ENCODE measurements around the gene LGALSL. TPM values are rescaled to one million over a fixed set of nuclear protein-coding genes. Genes with fewer than 3 reads are reported as not detected.

LGALSL gene
- total RNA-seq, 4 donors from 2014 or later = 13.8 to 33.4 (median 22.4) TPM

- DNase-seq (ENCODE audit: low spot score in 2 of 2) = no peak
- no peaks in the 10 kb centered on the region for H3K36me3 ChIP-seq
- H3K27ac ChIP-seq = no peak overlapping the region
- H3K4me3 ChIP-seq = no peak overlapping the region
- TF ChIP-seq EP300 (IDR thresholded peaks at IDR 0.05) (no peak), POLR2A (IDR thresholded peaks at IDR 0.05) (no peak), CTCF (IDR thresholded peaks at IDR 0.05) (no peak)
- no peaks in the 10 kb centered on the region for H3K9me3 ChIP-seq
- H3K27me3 ChIP-seq = no peaks in the 10 kb centered on the region
- H3K4me1 ChIP-seq = peaks cover 0 to 13% (median 13%) of the 10 kb centered on the region in 4 donors
- 73 to 81% methylated on average over 1 of the region's 1 CpG for WGBS, 2 donors
Measured at GRCh38 chr2:64410671-64411070, 43.3 kb upstream of the LGALSL start.

- Histone ChIP-seq H3K27ac (no peak overlapping the region), H3K27me3 (no peaks in the 10 kb centered on the region), H3K4me1 (no peaks in the 10 kb centered on the region), H3K4me3 (no peak overlapping the region), H3K36me3 (no peaks in the 10 kb centered on the region), H3K9me3 (no peaks in the 10 kb centered on the region)
- no peak for DNase-seq (ENCODE audit: low spot score in 2 of 2)
- TF ChIP-seq EP300 (IDR thresholded peaks at IDR 0.05) = no peak
- TF ChIP-seq CTCF (IDR thresholded peaks at IDR 0.05) = no peak
- no peak for TF ChIP-seq POLR2A (IDR thresholded peaks at IDR 0.05)
- 92 to 94% methylated on average over 4 of the region's 4 CpGs for WGBS, 2 donors
Measured at GRCh38 chr2:64412671-64413070, 41.3 kb upstream of the LGALSL start.

- TF ChIP-seq POLR2A (IDR thresholded peaks at IDR 0.05) = no peak
- no peak for TF ChIP-seq CTCF (IDR thresholded peaks at IDR 0.05)
- no peak for TF ChIP-seq EP300 (IDR thresholded peaks at IDR 0.05)
Measured at GRCh38 chr2:64414736-64415435, 39.1 kb upstream of the LGALSL start.

GRCh38 chr2:64417624-64418023 lies 36.3 kb upstream of the LGALSL start:
- no peaks in the 10 kb centered on the region for H3K36me3 ChIP-seq
- no peaks in the 10 kb centered on the region for H3K27me3 ChIP-seq
- no peak overlapping the region for H3K4me3 ChIP-seq
- H3K27ac ChIP-seq = no peak overlapping the region
- WGBS, 2 donors = 70 to 72% methylated on average over 3 of the region's 3 CpGs
- no peak for DNase-seq (ENCODE audit: low spot score in 2 of 2)
- H3K4me1 ChIP-seq = peaks cover 0 to 5% (median 0%) of the 10 kb centered on the region in 4 donors
- H3K9me3 ChIP-seq = no peaks in the 10 kb centered on the region
- TF ChIP-seq CTCF (IDR thresholded peaks at IDR 0.05) (no peak), EP300 (IDR thresholded peaks at IDR 0.05) (no peak), POLR2A (IDR thresholded peaks at IDR 0.05) (no peak)

More at GRCh38 chr2:64414736-64415435, 39.1 kb upstream of the LGALSL start:
- no peaks in the 10 kb centered on the region for H3K9me3 ChIP-seq
- no peak overlapping the region for H3K27ac ChIP-seq
- peaks cover 0 to under 1% (median 0%) of the 10 kb centered on the region in 4 donors for H3K4me1 ChIP-seq
- no peaks in the 10 kb centered on the region for H3K36me3 ChIP-seq
- H3K27me3 ChIP-seq = no peaks in the 10 kb centered on the region
- WGBS, 2 donors = 85 to 93% methylated on average over 7 of the region's 7 CpGs
- H3K4me3 ChIP-seq = no peak overlapping the region
- no peak for DNase-seq (ENCODE audit: low spot score in 2 of 2)

- H3K4me3 ChIP-seq = no peak overlapping the region
- H3K9me3 ChIP-seq = no peaks in the 10 kb centered on the region
- WGBS, 2 donors = 94 to 97% methylated on average over 2 of the region's 2 CpGs
- H3K27me3 ChIP-seq = no peaks in the 10 kb centered on the region
- TF ChIP-seq CTCF (IDR thresholded peaks at IDR 0.05) (no peak), EP300 (IDR thresholded peaks at IDR 0.05) (no peak), POLR2A (IDR thresholded peaks at IDR 0.05) (no peak)
- peaks cover 0 to 5% (median 0%) of the 10 kb centered on the region in 4 donors for H3K4me1 ChIP-seq
- H3K36me3 ChIP-seq = no peaks in the 10 kb centered on the region
- no peak overlapping the region for H3K27ac ChIP-seq
- no peak for DNase-seq (ENCODE audit: low spot score in 2 of 2)
Measured at GRCh38 chr2:64419596-64420165, 34.3 kb upstream of the LGALSL start.
